Natural killer cell (primary cell): ENCODE data around the gene PJA2. TPM values are rescaled to one million over a fixed set of nuclear protein-coding genes. Genes with fewer than 3 reads are reported as not detected.

Experiments
- ATAC-seq, 3 donors: fragments of 150-1000 bp in 2 of 3; fragments of 200-7000 bp in 1 of 3; cut with Tn5 transposase; 1 replicate in 1 of 3; 2 replicates in 2 of 3; pipeline ENCODE4 v1.10.0; 2021; ENCODE audit warnings: mild to moderate bottlenecking in 2 of 3, moderate library complexity in 2 of 3
- DNase-seq, 2 donors: peaks; one replicate each; pipeline versions ENCODE4 v3.0.0 to v3.0.0-alpha.2; 2013 to 2021; ENCODE audit warnings: mixed read lengths in 1 of 2
- H3K27ac ChIP-seq: one replicate; pipeline ENCODE4 v1.5.1; 2013; ENCODE audit warnings: mild to moderate bottlenecking, low read length
- H3K27me3 ChIP-seq: one replicate; pipeline ENCODE4 v1.6.1; 2013; ENCODE audit warnings: low read length; ENCODE audit not compliant: control insufficient read depth, insufficient read depth
- H3K36me3 ChIP-seq: one replicate; pipeline ENCODE4 v1.6.1; 2013; ENCODE audit warnings: low read length; ENCODE audit not compliant: control insufficient read depth, insufficient read depth
- H3K4me1 ChIP-seq: one replicate; pipeline ENCODE4 v1.6.1; 2013; ENCODE audit warnings: low read length; ENCODE audit not compliant: control insufficient read depth, insufficient read depth
- H3K4me3 ChIP-seq: one replicate; pipeline ENCODE4 v1.5.1; 2013; ENCODE audit warnings: low read length
- H3K9me3 ChIP-seq: one replicate; pipeline ENCODE4 v1.6.1; 2013; ENCODE audit warnings: low read length; ENCODE audit not compliant: control insufficient read depth, insufficient read depth
- H3K27ac Mint-ChIP-seq, 2 donors: one replicate each; pipeline ENCODE4 v1.8.0; 2022; ENCODE audit warnings: mild to moderate bottlenecking in 2 of 2, mixed read lengths in 2 of 2, moderate library complexity in 1 of 2
- H3K27me3 Mint-ChIP-seq, 2 donors: one replicate each; pipeline ENCODE4 v1.8.0; 2022; ENCODE audit warnings: low read depth in 2 of 2, mixed read lengths in 2 of 2
- H3K36me3 Mint-ChIP-seq: one replicate; pipeline ENCODE4 v1.8.0; 2022; ENCODE audit warnings: mixed read lengths
- H3K4me1 Mint-ChIP-seq, 2 donors: one replicate each; pipeline ENCODE4 v1.8.0; 2022; ENCODE audit warnings: mixed read lengths in 2 of 2
- H3K4me3 Mint-ChIP-seq: one replicate; pipeline ENCODE4 v1.8.0; 2022; ENCODE audit warnings: mild to moderate bottlenecking, moderate library complexity, mixed read lengths
- H3K9me3 Mint-ChIP-seq, 2 donors: one replicate each; pipeline ENCODE4 v1.8.0; 2022; ENCODE audit warnings: mixed read lengths in 2 of 2
- CTCF ChIP-seq: fragments of 200-600 bp; IDR thresholded peaks from one replicate; pipeline ENCODE4 v1.8.0; 2022; ENCODE audit warnings: antibody characterized with exemption
- WGBS: methylation state at CpG from one replicate; pipeline ENCODE4 v1.1.7; 2013; ENCODE audit warnings: missing lambda C conversion rate; ENCODE audit not compliant: insufficient coverage; 5-methylcytosine and 5-hydroxymethylcytosine counted together
- intact Hi-C: fragments of 100-400 bp; cut with micrococcal nuclease; formaldehyde crosslinking; loops from one replicate; pipeline ENCODE4 v1.14.2; 2022
- total RNA-seq, 4 donors: library from RNA; stranded (reverse); fragments of 120-200 nt in 1 of 4; gene quantifications; one replicate each; pipeline versions ENCODE4 v1.2.3 to v1.2.4, GENCODE V29; 2013 to 2022

Gene PJA2
- total RNA-seq, 3 donors from 2014 or later (not counting 1 experiment from before 2014, with no cell fraction given): 85.6 to 99.8 (median 90.8) TPM

DNA sequence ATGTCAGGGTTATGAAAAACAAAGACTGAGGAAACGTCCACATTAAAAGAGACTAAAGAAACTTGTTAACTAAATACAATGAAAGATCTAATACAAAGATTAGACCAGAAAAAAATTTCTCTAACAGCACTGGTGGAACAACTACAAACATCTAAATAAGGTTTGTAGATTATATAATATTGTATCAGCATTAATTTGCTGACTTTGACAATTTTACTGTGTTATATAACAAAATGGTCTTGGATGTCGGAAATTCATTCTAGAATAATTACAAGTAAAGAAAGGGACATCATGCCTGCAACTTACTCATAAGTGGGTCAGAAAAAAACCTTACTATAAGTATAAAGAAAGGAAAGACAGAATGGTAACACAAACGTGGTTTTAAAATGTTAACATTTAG, 50.1 kb downstream of the PJA2 start:
- peaks cover 54% of the 10 kb centered on the region for H3K36me3 ChIP-seq
- peaks cover 35 to 45% of the 10 kb centered on the region in 2 donors for H3K4me1 Mint-ChIP-seq

GRCh38 chr5:109357807-109358206, 52.0 kb downstream of the PJA2 start:
- H3K27ac Mint-ChIP-seq: peak overlapping the region; percentile 31 to 47

More for the DNA sequence above, 50.1 kb downstream of the PJA2 start:
- Histone ChIP-seq H3K27ac (no peak overlapping the region), H3K9me3 (no peaks in the 10 kb centered on the region), H3K27me3 (no peaks in the 10 kb centered on the region), H3K4me1 (peaks cover 4% of the 10 kb centered on the region), H3K4me3 (no peak overlapping the region)
- intact Hi-C loops: no loop called here
- H3K27ac Mint-ChIP-seq: peak overlapping the region in 1 of 2 donors; percentile 35
- peaks cover 7% of the 10 kb centered on the region for H3K36me3 Mint-ChIP-seq
- no peaks in the 10 kb centered on the region for H3K9me3 Mint-ChIP-seq
- no peaks in the 10 kb centered on the region for H3K27me3 Mint-ChIP-seq
- no peak for TF ChIP-seq CTCF
- no peak for DNase-seq
- no peak for ATAC-seq
- no CpG with 5 or more reads among the region's 3 CpGs for WGBS
- H3K4me3 Mint-ChIP-seq: no peak overlapping the region

DNA sequence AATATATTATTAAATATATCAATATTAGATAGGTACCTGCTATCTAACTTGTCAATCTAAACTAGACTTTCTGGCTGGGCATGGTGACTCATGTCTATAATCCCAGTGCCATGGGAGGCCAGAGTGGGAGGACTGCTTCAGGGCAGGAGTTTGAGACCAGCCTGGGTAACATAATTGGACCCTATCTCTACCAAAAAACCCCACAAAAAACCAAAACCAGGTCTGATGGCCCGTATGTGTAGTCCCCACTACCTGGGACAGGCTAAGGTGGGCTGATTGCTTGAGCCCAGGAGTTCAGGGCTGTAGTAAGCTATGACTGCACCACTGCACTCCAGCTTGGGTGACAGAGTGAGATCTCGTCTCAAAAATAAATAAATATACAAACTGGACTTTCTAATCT, 55.0 kb downstream of the PJA2 start:
- no peak overlapping the region for H3K27ac ChIP-seq
- 100% methylated on average over 1 of the region's 2 CpGs for WGBS

More at GRCh38 chr5:109357807-109358206, 52.0 kb downstream of the PJA2 start:
- no peak overlapping the region for H3K4me3 ChIP-seq
- no peak overlapping the region for H3K4me3 Mint-ChIP-seq
- DNase-seq (no peak), ATAC-seq (no peak)
- no peak for TF ChIP-seq CTCF
- H3K9me3 Mint-ChIP-seq: no peaks in the 10 kb centered on the region
- peaks cover 52% of the 10 kb centered on the region for H3K36me3 ChIP-seq
- H3K36me3 Mint-ChIP-seq: peaks cover 7% of the 10 kb centered on the region
- intact Hi-C loops: no loop called here
- H3K27me3 ChIP-seq: no peaks in the 10 kb centered on the region
- no peaks in the 10 kb centered on the region for H3K27me3 Mint-ChIP-seq
- peaks cover 25 to 37% of the 10 kb centered on the region in 2 donors for H3K4me1 Mint-ChIP-seq
- 98% methylated on average over 2 of the region's 2 CpGs for WGBS
- H3K9me3 ChIP-seq: no peaks in the 10 kb centered on the region
- H3K27ac ChIP-seq: no peak overlapping the region
- no peaks in the 10 kb centered on the region for H3K4me1 ChIP-seq

More for the DNA sequence above, 55.0 kb downstream of the PJA2 start:
- Histone ChIP-seq H3K27me3 (no peaks in the 10 kb centered on the region), H3K9me3 (no peaks in the 10 kb centered on the region), H3K4me3 (no peak overlapping the region), H3K4me1 (no peaks in the 10 kb centered on the region), H3K36me3 (peaks cover 36% of the 10 kb centered on the region)
- no peaks in the 10 kb centered on the region for H3K36me3 Mint-ChIP-seq
- TF ChIP-seq CTCF: no peak
- no peak overlapping the region for H3K4me3 Mint-ChIP-seq
- peak overlapping the region; percentile 34 to 49 for H3K27ac Mint-ChIP-seq
- no peaks in the 10 kb centered on the region for H3K27me3 Mint-ChIP-seq
- intact Hi-C loops: no loop called here
- H3K9me3 Mint-ChIP-seq: no peaks in the 10 kb centered on the region
- peaks cover 25 to 34% of the 10 kb centered on the region in 2 donors for H3K4me1 Mint-ChIP-seq
- no peak for DNase-seq
- ATAC-seq: peak in 1 of 3 donors; percentile 32
